Neural progenitor cell (in vitro differentiated cells): ENCODE data around the gene CATSPERB.

Source experiments
- EZH2 ChIP-seq: fragments of 200-600 bp; sonication (generic); IDR thresholded peaks from 2 replicates; pipeline ENCODE4 v1.6.1; 2017; ENCODE audit warnings: antibody characterized with exemption, mild to moderate bottlenecking, moderate library complexity
- EZH2phosphoT487 ChIP-seq: fragments of 200-600 bp; sonication (generic); IDR thresholded peaks from 2 replicates; pipeline ENCODE4 v1.6.1; 2017; ENCODE audit warnings: antibody characterized with exemption
- TF ChIP-seq, protein P1 (sequence below): fragments of 200-600 bp; sonication (generic); IDR thresholded peaks from 2 replicates; pipeline ENCODE4 v1.5.1; 2017; ENCODE audit warnings: antibody characterized with exemption, mild to moderate bottlenecking

DNA sequence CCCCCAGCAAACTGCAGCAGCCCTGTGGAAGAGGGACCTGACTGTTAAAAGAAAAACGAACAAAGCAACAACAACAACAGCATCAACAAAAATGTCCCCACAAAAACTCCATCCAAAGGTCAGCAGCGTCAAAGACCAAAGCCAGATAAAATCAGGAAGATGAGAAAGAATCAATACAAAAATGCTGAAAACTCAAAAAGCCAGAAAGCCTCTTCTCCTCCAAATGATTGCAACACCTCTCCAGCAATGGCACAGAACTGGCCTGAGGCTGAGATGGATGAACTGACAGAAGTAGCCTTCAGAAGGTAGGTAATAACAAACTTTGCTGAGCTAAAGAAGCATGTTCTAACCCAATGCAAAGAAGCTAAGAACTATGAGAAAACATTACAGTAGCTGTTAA lies 176.4 kb downstream of the CATSPERB start:
- TF ChIP-seq, protein P1, sequence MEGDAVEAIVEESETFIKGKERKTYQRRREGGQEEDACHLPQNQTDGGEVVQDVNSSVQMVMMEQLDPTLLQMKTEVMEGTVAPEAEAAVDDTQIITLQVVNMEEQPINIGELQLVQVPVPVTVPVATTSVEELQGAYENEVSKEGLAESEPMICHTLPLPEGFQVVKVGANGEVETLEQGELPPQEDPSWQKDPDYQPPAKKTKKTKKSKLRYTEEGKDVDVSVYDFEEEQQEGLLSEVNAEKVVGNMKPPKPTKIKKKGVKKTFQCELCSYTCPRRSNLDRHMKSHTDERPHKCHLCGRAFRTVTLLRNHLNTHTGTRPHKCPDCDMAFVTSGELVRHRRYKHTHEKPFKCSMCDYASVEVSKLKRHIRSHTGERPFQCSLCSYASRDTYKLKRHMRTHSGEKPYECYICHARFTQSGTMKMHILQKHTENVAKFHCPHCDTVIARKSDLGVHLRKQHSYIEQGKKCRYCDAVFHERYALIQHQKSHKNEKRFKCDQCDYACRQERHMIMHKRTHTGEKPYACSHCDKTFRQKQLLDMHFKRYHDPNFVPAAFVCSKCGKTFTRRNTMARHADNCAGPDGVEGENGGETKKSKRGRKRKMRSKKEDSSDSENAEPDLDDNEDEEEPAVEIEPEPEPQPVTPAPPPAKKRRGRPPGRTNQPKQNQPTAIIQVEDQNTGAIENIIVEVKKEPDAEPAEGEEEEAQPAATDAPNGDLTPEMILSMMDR: no peak
- TF ChIP-seq EZH2 (no peak), EZH2phosphoT487 (no peak)
